Astrocyte of the cerebellum (primary cell): ENCODE measurements around the gene ANAPC16.
"Not testable (repeated sequence)": the region's sequence is repeated elsewhere in the genome, so short reads cannot be mapped to it uniquely, and the experiment has no call there.

Experiments used
- DNase-seq: peaks from one replicate; pipeline ENCODE4 v3.0.0-alpha.2; 2011; ENCODE audit warnings: low read depth
- H3K4me3 ChIP-seq: 2 replicates; pipeline ENCODE4 v1.5.1; 2011; ENCODE audit warnings: mild to moderate bottlenecking, low read depth, low read length, moderate library complexity
- CTCF ChIP-seq: IDR thresholded peaks from 2 replicates; pipeline ENCODE4 v1.5.1; 2012; ENCODE audit warnings: low read length, low read depth, moderate library complexity, mild to moderate bottlenecking; ENCODE audit errors: missing control alignments
- in situ Hi-C: cut with HindIII; loops from 2 replicates; pipeline ENCODE4 v1.10.0; 2017; ENCODE audit warnings: low sequenced_read_pairs

Gene ANAPC16

DNA sequence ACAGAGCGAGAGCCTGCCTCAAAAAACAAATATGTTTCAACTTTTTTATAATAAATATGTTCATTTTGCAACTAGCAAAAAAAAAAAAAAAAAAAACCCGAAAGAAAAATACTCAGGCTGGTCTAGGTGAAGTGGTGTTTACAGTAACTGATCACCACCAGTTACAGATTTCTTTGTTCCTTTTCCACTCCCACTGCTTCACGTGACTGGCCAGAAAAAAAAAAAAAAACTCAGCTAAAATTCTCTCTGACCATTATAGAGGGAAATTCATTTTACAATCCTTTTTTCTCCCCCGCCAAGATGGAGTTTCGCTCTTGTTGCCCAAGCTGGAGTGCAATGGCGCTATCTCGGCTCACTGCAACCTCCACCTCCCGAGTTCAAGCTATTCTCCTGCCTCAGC, 4.8 kb downstream of the ANAPC16 start:
- in situ Hi-C loops = no loop called here
- no peak overlapping the region for H3K4me3 ChIP-seq
- no peak for DNase-seq
- TF ChIP-seq CTCF = no peak

DNA sequence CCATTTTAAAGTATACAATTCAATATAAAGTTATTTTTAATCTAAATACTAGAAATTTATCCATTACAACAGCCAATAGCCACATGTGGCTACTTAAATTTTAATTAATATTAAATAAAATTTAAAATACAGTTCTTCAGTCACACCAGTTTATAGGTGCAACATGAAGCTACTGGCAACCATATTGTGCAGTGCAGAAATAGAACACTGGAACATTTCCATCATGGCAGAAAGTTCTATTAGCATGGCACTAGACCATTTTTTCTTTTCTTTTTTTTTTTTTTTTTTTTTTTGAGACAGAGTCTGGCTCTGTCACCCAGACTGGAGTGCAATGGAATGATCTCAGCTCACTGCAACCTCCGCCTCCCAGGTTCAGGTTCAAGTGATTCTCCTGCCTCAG, 5.5 kb downstream of the ANAPC16 start:
- TF ChIP-seq CTCF = no peak
- H3K4me3 ChIP-seq = no peak overlapping the region
- DNase-seq = no peak
- in situ Hi-C loops = no loop called here

DNA sequence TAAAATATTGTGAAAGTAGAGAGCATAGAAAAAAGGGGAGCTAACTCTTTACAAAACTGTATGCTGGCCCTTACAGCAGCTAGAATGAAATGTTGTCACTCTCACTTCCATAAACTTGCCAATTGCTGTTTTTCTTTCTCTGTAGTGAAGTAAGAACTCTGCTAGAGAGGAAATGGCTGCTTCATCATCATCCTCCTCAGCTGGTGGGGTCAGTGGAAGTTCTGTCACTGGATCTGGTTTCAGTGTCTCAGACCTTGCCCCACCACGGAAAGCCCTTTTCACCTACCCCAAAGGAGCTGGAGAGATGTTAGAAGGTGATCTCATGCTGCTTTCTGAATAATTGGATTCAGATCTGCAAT, 7.9 kb downstream of the ANAPC16 start:
- no peak overlapping the region for H3K4me3 ChIP-seq
- no peak for DNase-seq
- in situ Hi-C loops = no loop called here
- no peak for TF ChIP-seq CTCF

DNA sequence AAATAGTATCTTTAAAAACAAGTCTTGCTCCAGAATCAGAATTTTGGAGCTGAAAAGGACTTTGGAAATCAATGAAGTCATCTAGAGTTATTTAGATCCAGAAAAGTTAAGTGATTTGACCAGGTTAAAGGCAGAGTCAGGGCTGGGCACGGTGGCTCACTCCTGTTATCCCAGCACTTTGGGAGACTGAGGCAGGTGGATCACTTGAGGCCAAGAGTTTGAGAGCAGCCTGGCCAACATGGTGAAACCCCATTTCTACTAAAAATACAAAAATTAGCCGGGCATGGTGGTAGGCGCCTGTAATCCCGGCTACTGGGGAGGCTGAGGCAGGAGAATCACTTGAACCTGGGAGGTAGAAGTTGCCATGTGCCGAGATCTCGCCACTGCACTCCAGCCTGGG, 8.4 kb downstream of the ANAPC16 start:
- in situ Hi-C loops, H3K4me3 ChIP-seq, DNase-seq: not testable (repeated sequence)

GRCh38 chr10:72226418-72227027, 10.7 kb downstream of the ANAPC16 start:
- H3K4me3 ChIP-seq = no peak overlapping the region
- no peak for DNase-seq
- TF ChIP-seq CTCF = no peak
- in situ Hi-C loops = no loop called here

DNA sequence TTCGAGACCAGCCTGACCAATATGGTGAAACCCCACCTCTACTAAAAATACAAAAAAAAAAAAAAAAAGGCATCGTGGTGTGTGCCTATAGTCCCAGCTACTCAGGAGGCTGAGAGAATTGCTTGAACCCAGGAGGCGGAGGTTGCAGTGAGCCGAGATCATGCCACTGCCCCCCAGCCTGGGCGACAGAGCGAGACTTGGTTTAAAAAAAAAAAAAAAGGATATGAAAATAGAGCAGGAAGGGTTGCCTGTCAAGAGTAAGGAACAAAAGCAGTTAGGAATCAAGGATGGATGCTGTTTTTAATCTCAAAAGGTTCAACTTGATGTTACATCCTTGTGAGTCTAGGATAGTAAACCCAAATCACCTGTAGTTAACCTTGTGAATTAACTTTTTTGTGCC, 12.0 kb downstream of the ANAPC16 start:
- no peak overlapping the region for H3K4me3 ChIP-seq
- no peak for TF ChIP-seq CTCF
- in situ Hi-C loops = no loop called here
- no peak for DNase-seq

DNA sequence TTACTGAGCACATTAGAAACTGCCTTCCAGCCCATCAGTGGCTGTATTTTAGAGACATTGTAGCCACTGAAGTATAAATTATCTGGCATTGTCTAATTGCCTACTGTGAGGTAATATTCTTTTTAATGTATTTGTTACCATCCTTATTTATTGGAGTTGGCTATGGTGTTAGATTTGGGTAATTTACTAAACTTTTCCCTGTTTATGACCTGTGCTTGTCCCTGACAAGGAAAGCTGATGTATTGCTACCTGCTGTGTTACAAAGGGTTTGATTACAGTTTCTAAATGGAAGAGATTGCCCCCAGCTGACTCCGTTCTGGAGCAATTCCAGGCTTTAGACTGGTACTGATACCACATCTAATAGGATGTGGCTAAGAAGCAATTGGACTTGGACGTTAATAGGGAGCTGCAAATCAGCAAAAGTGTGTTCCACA, 12.5 kb downstream of the ANAPC16 start:
- in situ Hi-C loops = no loop called here
- DNase-seq = no peak
- H3K4me3 ChIP-seq = no peak overlapping the region
- no peak for TF ChIP-seq CTCF
